GM23338 (cell line): ENCODE data around the gene ZNF692. TPM values are rescaled to one million over a fixed set of nuclear protein-coding genes. Genes with fewer than 3 reads are reported as not detected.

Source experiments
- ATAC-seq: fragments of 200-7000 bp; cut with Tn5 transposase; 3 replicates; pipeline ENCODE4 v1.9.1; 2020
- DNase-seq: peaks from one replicate; pipeline ENCODE4 v3.0.0-alpha.2; 2015; ENCODE audit warnings: low spot score
- H2AFZ ChIP-seq: fragments of 200-600 bp; sonication (generic); 2 replicates; pipeline ENCODE4 v1.8.0; 2016; ENCODE audit warnings: antibody characterized with exemption, mild to moderate bottlenecking, moderate library complexity
- H3F3A ChIP-seq: fragments of 200-600 bp; sonication (generic); replicated peaks from 2 replicates; pipeline ENCODE4 v1.8.0; 2017; ENCODE audit warnings: antibody characterized with exemption, mixed run types, low read depth
- H3K27ac ChIP-seq: fragments of 200-600 bp; sonication (generic); 2 replicates; pipeline ENCODE4 v1.6.1; 2016; ENCODE audit warnings: low read depth
- H3K27me3 ChIP-seq: fragments of 200-600 bp; sonication (generic); 2 replicates; pipeline ENCODE4 v1.8.0; 2016; ENCODE audit warnings: mild to moderate bottlenecking, mixed run types, moderate library complexity; ENCODE audit not compliant: insufficient read depth
- H3K36me3 ChIP-seq: fragments of 200-600 bp; sonication (generic); 2 replicates; pipeline ENCODE4 v1.8.0; 2016; ENCODE audit warnings: mild to moderate bottlenecking; ENCODE audit not compliant: insufficient read depth
- H3K4me1 ChIP-seq: fragments of 200-600 bp; sonication (generic); 2 replicates; pipeline ENCODE4 v1.8.0; 2016; ENCODE audit warnings: mild to moderate bottlenecking, moderate library complexity; ENCODE audit not compliant: insufficient read depth
- H3K4me2 ChIP-seq: fragments of 200-600 bp; sonication (generic); 2 replicates; pipeline ENCODE4 v1.7.1; 2017; ENCODE audit warnings: mixed run types
- H3K4me3 ChIP-seq: fragments of 200-600 bp; sonication (generic); 2 replicates; pipeline ENCODE4 v1.6.1; 2016; ENCODE audit warnings: mixed run types
- H3K79me2 ChIP-seq: fragments of 200-600 bp; sonication (generic); replicated peaks from 2 replicates; pipeline ENCODE4 v1.8.0; 2017; ENCODE audit warnings: mild to moderate bottlenecking; ENCODE audit not compliant: insufficient read depth
- H3K9me2 ChIP-seq: fragments of 200-600 bp; sonication (generic); 2 replicates; pipeline ENCODE4 v1.8.0; 2017; ENCODE audit not compliant: insufficient read depth
- H4K20me1 ChIP-seq: fragments of 200-600 bp; sonication (generic); replicated peaks from 2 replicates; pipeline ENCODE4 v1.8.0; 2017; ENCODE audit warnings: mild to moderate bottlenecking; ENCODE audit not compliant: insufficient read depth
- H3K27ac Mint-ChIP-seq: 2 replicates; pipeline ENCODE4 v1.8.0; 2020; ENCODE audit warnings: inconsistent platforms, mild to moderate bottlenecking, moderate library complexity, mixed read lengths
- H3K27me3 Mint-ChIP-seq: 3 replicates; pipeline ENCODE4 v1.8.0; 2022; ENCODE audit warnings: low read depth, mild to moderate bottlenecking, moderate library complexity, mixed read lengths, inconsistent platforms; ENCODE audit not compliant: insufficient read depth, poor library complexity
- H3K36me3 Mint-ChIP-seq: 3 replicates; pipeline ENCODE4 v1.8.0; 2021; ENCODE audit warnings: low read depth, mild to moderate bottlenecking, inconsistent platforms, moderate library complexity, mixed read lengths
- H3K4me1 Mint-ChIP-seq: 3 replicates; pipeline ENCODE4 v1.8.0; 2020; ENCODE audit warnings: mild to moderate bottlenecking, inconsistent platforms, mixed read lengths
- H3K4me3 Mint-ChIP-seq: 3 replicates; pipeline ENCODE4 v1.8.0; 2021; ENCODE audit warnings: moderate library complexity, mild to moderate bottlenecking, inconsistent platforms, mixed read lengths
- H3K9me3 Mint-ChIP-seq: 3 replicates; pipeline ENCODE4 v1.8.0; 2020; ENCODE audit warnings: moderate library complexity, mild to moderate bottlenecking, inconsistent platforms, mixed read lengths
- CREB1 ChIP-seq: fragments of 250-450 bp; sonication (Bioruptor Pico); IDR thresholded peaks from 2 replicates; pipeline ENCODE4 v1.5.0; 2020; ENCODE audit warnings: low read depth, mild to moderate bottlenecking, moderate library complexity
- EZH2 ChIP-seq: fragments of 200-600 bp; sonication (generic); IDR thresholded peaks from one replicate; pipeline ENCODE4 v1.8.0; 2017; ENCODE audit warnings: antibody characterized with exemption, mild to moderate bottlenecking, low read depth; ENCODE audit not compliant: unreplicated experiment
- EZH2phosphoT487 ChIP-seq: fragments of 200-600 bp; sonication (generic); IDR thresholded peaks from one replicate; pipeline ENCODE4 v1.8.1; 2018; ENCODE audit warnings: antibody characterized with exemption; ENCODE audit not compliant: unreplicated experiment
- JUNB ChIP-seq: IDR thresholded peaks from one replicate; pipeline ENCODE4 v1.6.1; 2016; ENCODE audit warnings: antibody characterized with exemption; ENCODE audit not compliant: unreplicated experiment
- NANOG ChIP-seq: IDR thresholded peaks from 2 replicates; pipeline ENCODE4 v1.6.1; 2016; ENCODE audit warnings: antibody characterized with exemption, borderline replicate concordance
- POLR2AphosphoS5 ChIP-seq: IDR thresholded peaks from 2 replicates; pipeline ENCODE4 v1.6.1; 2016; ENCODE audit warnings: antibody characterized with exemption, low read depth
- STAT1 ChIP-seq: IDR thresholded peaks from one replicate; pipeline ENCODE4 v1.6.1; 2016; ENCODE audit warnings: antibody characterized with exemption; ENCODE audit not compliant: unreplicated experiment
- ZNF114 ChIP-seq: fragments of 250-450 bp; sonication (Bioruptor Pico); IDR thresholded peaks from 2 replicates; pipeline ENCODE4 v1.5.0; 2020; ENCODE audit warnings: mild to moderate bottlenecking, moderate library complexity
- ZNF331 ChIP-seq: fragments of 250-450 bp; sonication (Bioruptor Pico); IDR thresholded peaks from 2 replicates; pipeline ENCODE4 v1.5.0; 2020; ENCODE audit warnings: low read depth, mild to moderate bottlenecking, moderate library complexity
- polyA plus RNA-seq: library from polyadenylated mRNA; unstranded; fragments of >200 nt; fragmentation: Nextera tagmentation; extraction: Ambion mirVana; gene quantifications from 2 replicates; pipeline ENCODE4 v1.2.1, GENCODE V29; 2016
- total RNA-seq: library from RNA; depleted of rRNA; stranded (reverse); fragments of >200 nt; shearing (Covaris generic); gene quantifications from 2 replicates; pipeline ENCODE4 v1.2.3, GENCODE V29; 2014
- TF ChIP-seq, protein P1 (sequence below), 2 experiments: fragments of 200-600 bp in 1 of 2; sonication (generic) in 1 of 2; conservative IDR thresholded peaks; 2 replicates each; pipeline versions ENCODE4 v1.5.1 to v1.6.1; 2016 to 2017; ENCODE audit warnings: antibody characterized with exemption in 2 of 2, low read depth in 2 of 2, mild to moderate bottlenecking in 2 of 2, moderate library complexity in 1 of 2
- TF ChIP-seq, protein P2 (sequence below): IDR thresholded peaks from 2 replicates; pipeline ENCODE4 v1.6.1; 2016; ENCODE audit warnings: antibody characterized with exemption
- TF ChIP-seq, protein P3 (sequence below): IDR thresholded peaks from one replicate; pipeline ENCODE4 v1.6.1; 2018; ENCODE audit warnings: antibody characterized with exemption; ENCODE audit not compliant: unreplicated experiment

Gene ZNF692
- total and polyA plus RNA-seq, 2 experiments from 2014 or later: 41.2 to 57.1 TPM

DNA sequence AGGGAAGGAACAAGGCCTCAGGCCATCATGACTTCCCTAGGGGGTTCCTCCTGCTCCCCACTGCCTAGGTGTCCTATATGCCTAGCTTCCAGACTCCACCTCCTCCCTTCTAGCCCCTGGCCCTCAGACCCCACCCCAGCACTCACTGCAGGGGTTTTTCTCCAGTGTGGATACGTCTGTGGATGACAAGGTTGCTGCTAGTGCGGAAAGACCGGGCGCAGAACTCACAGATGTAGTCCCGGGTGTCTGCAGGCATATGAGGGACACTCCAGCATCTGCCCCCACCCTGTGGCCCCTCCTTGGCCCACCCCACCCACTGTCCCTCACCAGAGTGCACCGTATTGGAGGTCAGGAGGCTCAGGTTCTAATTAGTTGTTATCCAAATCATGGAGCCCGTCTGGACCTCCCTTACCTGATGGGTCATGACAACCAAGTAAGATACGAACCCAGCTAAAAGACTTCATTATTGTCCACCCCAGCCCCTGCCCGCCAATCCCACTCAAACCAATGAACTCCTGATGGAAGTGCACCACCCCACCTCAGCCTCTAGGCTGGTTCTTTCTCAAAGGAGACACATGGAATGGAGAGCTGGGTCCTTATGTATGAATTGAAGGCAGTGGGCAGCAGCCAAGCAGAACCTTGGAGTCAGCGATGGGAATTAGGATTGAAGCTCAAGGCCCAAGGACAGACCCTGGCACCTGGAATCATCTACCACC is 8.2 kb downstream of the ZNF692 start:
- no peak for ATAC-seq
- peaks cover 8% of the 10 kb centered on the region for H3K4me1 Mint-ChIP-seq
- Histone ChIP-seq H3K4me3 (no peak overlapping the region), H3K4me2 (no peak overlapping the region), H3K79me2 (no peaks in the 10 kb centered on the region), H3K36me3 (peaks cover 12% of the 10 kb centered on the region), H3K27me3 (peaks cover 42% of the 10 kb centered on the region), H3F3A (peaks cover 13% of the 10 kb centered on the region), H4K20me1 (peaks cover 12% of the 10 kb centered on the region), H3K27ac (no peak overlapping the region), H3K4me1 (peaks cover 6% of the 10 kb centered on the region; the same call in 1 of the 2 replicates), H3K9me2 (no peaks in the 10 kb centered on the region), H2AFZ (no peak overlapping the region)
- no peak overlapping the region for H3K4me3 Mint-ChIP-seq
- peaks cover 32% of the 10 kb centered on the region for H3K36me3 Mint-ChIP-seq
- peak; percentile 21 for DNase-seq
- peaks cover 20% of the 10 kb centered on the region for H3K27me3 Mint-ChIP-seq
- no peaks in the 10 kb centered on the region; the same call in 2 of the 3 replicates for H3K9me3 Mint-ChIP-seq
- no peak for TF ChIP-seq EZH2
- no peak for TF ChIP-seq ZNF331 (CRISPR knock-in tag)
- TF ChIP-seq EZH2phosphoT487: no peak
- TF ChIP-seq, protein P1, sequence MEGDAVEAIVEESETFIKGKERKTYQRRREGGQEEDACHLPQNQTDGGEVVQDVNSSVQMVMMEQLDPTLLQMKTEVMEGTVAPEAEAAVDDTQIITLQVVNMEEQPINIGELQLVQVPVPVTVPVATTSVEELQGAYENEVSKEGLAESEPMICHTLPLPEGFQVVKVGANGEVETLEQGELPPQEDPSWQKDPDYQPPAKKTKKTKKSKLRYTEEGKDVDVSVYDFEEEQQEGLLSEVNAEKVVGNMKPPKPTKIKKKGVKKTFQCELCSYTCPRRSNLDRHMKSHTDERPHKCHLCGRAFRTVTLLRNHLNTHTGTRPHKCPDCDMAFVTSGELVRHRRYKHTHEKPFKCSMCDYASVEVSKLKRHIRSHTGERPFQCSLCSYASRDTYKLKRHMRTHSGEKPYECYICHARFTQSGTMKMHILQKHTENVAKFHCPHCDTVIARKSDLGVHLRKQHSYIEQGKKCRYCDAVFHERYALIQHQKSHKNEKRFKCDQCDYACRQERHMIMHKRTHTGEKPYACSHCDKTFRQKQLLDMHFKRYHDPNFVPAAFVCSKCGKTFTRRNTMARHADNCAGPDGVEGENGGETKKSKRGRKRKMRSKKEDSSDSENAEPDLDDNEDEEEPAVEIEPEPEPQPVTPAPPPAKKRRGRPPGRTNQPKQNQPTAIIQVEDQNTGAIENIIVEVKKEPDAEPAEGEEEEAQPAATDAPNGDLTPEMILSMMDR (conservative IDR thresholded peaks at IDR 0.05; ENCODE audit: low read depth in 2 of 2): no peak
- TF ChIP-seq CREB1 (CRISPR knock-in tag): no peak
- no peak overlapping the region for H3K27ac Mint-ChIP-seq

DNA sequence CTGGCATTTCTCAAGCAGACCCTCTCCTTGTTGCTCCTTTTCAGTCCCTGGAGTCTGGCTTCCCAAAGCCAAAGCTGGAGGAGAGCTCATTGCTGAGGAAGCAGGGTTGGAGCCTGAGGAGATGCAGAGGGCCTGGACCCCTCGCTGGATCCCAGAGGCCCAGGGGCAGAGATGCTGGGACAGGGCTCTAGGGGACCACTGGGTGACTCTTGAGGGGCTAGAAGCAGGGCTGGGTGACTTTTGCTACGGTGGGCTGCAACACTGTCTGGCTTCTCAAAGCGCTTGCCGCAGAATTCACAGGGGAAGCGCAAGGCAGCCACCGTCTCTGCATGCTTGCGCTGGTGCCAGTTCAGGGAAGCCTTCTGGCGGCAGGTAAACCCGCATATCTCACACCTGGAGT is 8.8 kb downstream of the ZNF692 start:
- Mint-ChIP-seq H3K36me3 (peaks cover 37% of the 10 kb centered on the region), H3K27me3 (peaks cover 20% of the 10 kb centered on the region), H3K27ac (no peak overlapping the region), H3K4me1 (peaks cover 8% of the 10 kb centered on the region), H3K4me3 (no peak overlapping the region), H3K9me3 (no peaks in the 10 kb centered on the region; the same call in 2 of the 3 replicates)
- H3F3A ChIP-seq: peaks cover 13% of the 10 kb centered on the region
- ATAC-seq (no peak), DNase-seq (no peak)
- peaks cover 47% of the 10 kb centered on the region for H3K27me3 ChIP-seq
- no peaks in the 10 kb centered on the region for H3K79me2 ChIP-seq
- peaks cover 6% of the 10 kb centered on the region; the same call in 1 of the 2 replicates for H3K4me1 ChIP-seq
- TF ChIP-seq, protein P1 (conservative IDR thresholded peaks at IDR 0.05; ENCODE audit: low read depth in 2 of 2): no peak
- TF ChIP-seq, protein P2, sequence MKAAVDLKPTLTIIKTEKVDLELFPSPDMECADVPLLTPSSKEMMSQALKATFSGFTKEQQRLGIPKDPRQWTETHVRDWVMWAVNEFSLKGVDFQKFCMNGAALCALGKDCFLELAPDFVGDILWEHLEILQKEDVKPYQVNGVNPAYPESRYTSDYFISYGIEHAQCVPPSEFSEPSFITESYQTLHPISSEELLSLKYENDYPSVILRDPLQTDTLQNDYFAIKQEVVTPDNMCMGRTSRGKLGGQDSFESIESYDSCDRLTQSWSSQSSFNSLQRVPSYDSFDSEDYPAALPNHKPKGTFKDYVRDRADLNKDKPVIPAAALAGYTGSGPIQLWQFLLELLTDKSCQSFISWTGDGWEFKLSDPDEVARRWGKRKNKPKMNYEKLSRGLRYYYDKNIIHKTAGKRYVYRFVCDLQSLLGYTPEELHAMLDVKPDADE: no peak
- TF ChIP-seq ZNF114: no peak
- no peak for TF ChIP-seq CREB1 (CRISPR knock-in tag)
- TF ChIP-seq, protein P3, sequence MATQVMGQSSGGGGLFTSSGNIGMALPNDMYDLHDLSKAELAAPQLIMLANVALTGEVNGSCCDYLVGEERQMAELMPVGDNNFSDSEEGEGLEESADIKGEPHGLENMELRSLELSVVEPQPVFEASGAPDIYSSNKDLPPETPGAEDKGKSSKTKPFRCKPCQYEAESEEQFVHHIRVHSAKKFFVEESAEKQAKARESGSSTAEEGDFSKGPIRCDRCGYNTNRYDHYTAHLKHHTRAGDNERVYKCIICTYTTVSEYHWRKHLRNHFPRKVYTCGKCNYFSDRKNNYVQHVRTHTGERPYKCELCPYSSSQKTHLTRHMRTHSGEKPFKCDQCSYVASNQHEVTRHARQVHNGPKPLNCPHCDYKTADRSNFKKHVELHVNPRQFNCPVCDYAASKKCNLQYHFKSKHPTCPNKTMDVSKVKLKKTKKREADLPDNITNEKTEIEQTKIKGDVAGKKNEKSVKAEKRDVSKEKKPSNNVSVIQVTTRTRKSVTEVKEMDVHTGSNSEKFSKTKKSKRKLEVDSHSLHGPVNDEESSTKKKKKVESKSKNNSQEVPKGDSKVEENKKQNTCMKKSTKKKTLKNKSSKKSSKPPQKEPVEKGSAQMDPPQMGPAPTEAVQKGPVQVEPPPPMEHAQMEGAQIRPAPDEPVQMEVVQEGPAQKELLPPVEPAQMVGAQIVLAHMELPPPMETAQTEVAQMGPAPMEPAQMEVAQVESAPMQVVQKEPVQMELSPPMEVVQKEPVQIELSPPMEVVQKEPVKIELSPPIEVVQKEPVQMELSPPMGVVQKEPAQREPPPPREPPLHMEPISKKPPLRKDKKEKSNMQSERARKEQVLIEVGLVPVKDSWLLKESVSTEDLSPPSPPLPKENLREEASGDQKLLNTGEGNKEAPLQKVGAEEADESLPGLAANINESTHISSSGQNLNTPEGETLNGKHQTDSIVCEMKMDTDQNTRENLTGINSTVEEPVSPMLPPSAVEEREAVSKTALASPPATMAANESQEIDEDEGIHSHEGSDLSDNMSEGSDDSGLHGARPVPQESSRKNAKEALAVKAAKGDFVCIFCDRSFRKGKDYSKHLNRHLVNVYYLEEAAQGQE: no peak
- no peak for TF ChIP-seq STAT1
- TF ChIP-seq NANOG: no peak
- no peak for TF ChIP-seq EZH2phosphoT487
- no peak for TF ChIP-seq JUNB
- no peak; the same call in 1 of the 2 replicates for TF ChIP-seq POLR2AphosphoS5
- H3K27ac ChIP-seq: no peak overlapping the region
- no peak overlapping the region for H3K4me3 ChIP-seq
- no peaks in the 10 kb centered on the region for H3K9me2 ChIP-seq
- H3K4me2 ChIP-seq: no peak overlapping the region
- H4K20me1 ChIP-seq: peaks cover 13% of the 10 kb centered on the region
- H2AFZ ChIP-seq: no peak overlapping the region
- H3K36me3 ChIP-seq: peaks cover 6% of the 10 kb centered on the region
